Right atrium auricular region (tissue), 2 donors: Measurements from ENCODE around the gene CETP. TPM values are rescaled to one million over a fixed set of nuclear protein-coding genes. Genes with fewer than 3 reads are reported as not detected.
"Not testable (repeated sequence)": the region's sequence is repeated elsewhere in the genome, so short reads cannot be mapped to it uniquely, and the experiment has no call there.

Experiments
- DNase-seq: peaks from one replicate; pipeline ENCODE4 v3.0.0-alpha.2; 2019; ENCODE audit warnings: low spot score
- H3K27ac ChIP-seq, 2 donors: fragments of 200-600 bp; sonication (generic); 1 replicate in 1 of 2; 2 replicates in 1 of 2; pipeline ENCODE4 v1.5.1; 2016 to 2019
- H3K27me3 ChIP-seq, 2 donors: fragments of 200-600 bp; sonication (generic); one replicate each; pipeline versions ENCODE4 v1.5.1 to v1.6.0; 2017 to 2019
- H3K36me3 ChIP-seq: fragments of 200-600 bp; sonication (generic); one replicate; pipeline ENCODE4 v1.5.1; 2016
- H3K4me1 ChIP-seq, 2 donors: fragments of 200-600 bp; sonication (generic); one replicate each; pipeline versions ENCODE4 v1.5.1 to v1.6.0; 2017 to 2019
- H3K4me3 ChIP-seq, 2 donors: fragments of 200-600 bp; sonication (generic); 1 replicate in 1 of 2; 2 replicates in 1 of 2; pipeline ENCODE4 v1.5.1; 2017 to 2019; ENCODE audit warnings: mild to moderate bottlenecking in 1 of 2, moderate library complexity in 1 of 2
- H3K9me3 ChIP-seq, 2 donors: fragments of 200-600 bp; sonication (generic); one replicate each; pipeline ENCODE4 v1.5.1; 2019
- CTCF ChIP-seq, 2 donors: fragments of 200-600 bp; sonication (generic); IDR thresholded peaks; one replicate each; pipeline ENCODE4 v1.5.1; 2019; ENCODE audit warnings: antibody characterized with exemption in 2 of 2
- total RNA-seq, 2 donors: library from RNA; depleted of rRNA; stranded (reverse); fragments of >200 nt; gene quantifications; one replicate each; pipeline ENCODE4 v1.1.0, GENCODE V29; 2016

CETP gene
- total RNA-seq, 2 donors from 2014 or later = not detected

GRCh38 chr16:56984639-56985038 lies 22.9 kb downstream of the CETP start:
- Histone ChIP-seq H3K4me1 (peaks cover 0 to 32% of the 10 kb centered on the region in 2 donors), H3K9me3 (no peaks in the 10 kb centered on the region), H3K27me3 (no peaks in the 10 kb centered on the region), H3K27ac (no peak overlapping the region), H3K4me3 (no peak overlapping the region), H3K36me3 (no peaks in the 10 kb centered on the region)
- DNase-seq = no peak
- no peak for TF ChIP-seq CTCF (IDR thresholded peaks at IDR 0.05)

GRCh38 chr16:56985288-56985961 lies 23.7 kb downstream of the CETP start:
- H3K27me3 ChIP-seq = no peaks in the 10 kb centered on the region
- peak overlapping the region; percentile 59 to 76 for H3K27ac ChIP-seq
- TF ChIP-seq CTCF (IDR thresholded peaks at IDR 0.05) = no peak
- H3K4me1 ChIP-seq = peaks cover 0 to 38% of the 10 kb centered on the region in 2 donors
- H3K9me3 ChIP-seq = no peaks in the 10 kb centered on the region
- H3K36me3 ChIP-seq = no peaks in the 10 kb centered on the region
- H3K4me3 ChIP-seq = no peak overlapping the region
- peak; percentile 83 for DNase-seq

- peaks cover 0 to 43% of the 10 kb centered on the region in 2 donors for H3K4me1 ChIP-seq
Measured at GRCh38 chr16:56985962-56986360, 24.2 kb downstream of the CETP start.

GRCh38 chr16:56986361-56986760 lies 24.6 kb downstream of the CETP start:
- no peak overlapping the region for H3K4me3 ChIP-seq
- no peak for DNase-seq
- H3K27me3 ChIP-seq = no peaks in the 10 kb centered on the region
- no peaks in the 10 kb centered on the region for H3K9me3 ChIP-seq
- H3K4me1 ChIP-seq = peaks cover 0 to 43% of the 10 kb centered on the region in 2 donors
- TF ChIP-seq CTCF (IDR thresholded peaks at IDR 0.05) = no peak
- H3K36me3 ChIP-seq = no peaks in the 10 kb centered on the region
- H3K27ac ChIP-seq = peak overlapping the region; percentile 59 to 76

More at GRCh38 chr16:56985962-56986360, 24.2 kb downstream of the CETP start:
- no peak overlapping the region for H3K4me3 ChIP-seq
- DNase-seq = no peak
- H3K27me3 ChIP-seq = no peaks in the 10 kb centered on the region
- no peaks in the 10 kb centered on the region for H3K9me3 ChIP-seq
- H3K27ac ChIP-seq = peak overlapping the region; percentile 59 to 76
- TF ChIP-seq CTCF (IDR thresholded peaks at IDR 0.05) = no peak
- no peaks in the 10 kb centered on the region for H3K36me3 ChIP-seq

- Histone ChIP-seq H3K4me1 (peaks cover 0 to 44% of the 10 kb centered on the region in 2 donors), H3K27ac (peak overlapping the region in 1 of 2 donors; percentile 59)
- not testable (repeated sequence) for H3K27me3 ChIP-seq, DNase-seq, H3K4me3 ChIP-seq, H3K36me3 ChIP-seq, H3K9me3 ChIP-seq
Measured at GRCh38 chr16:56986908-56987307, 25.2 kb downstream of the CETP start.

GRCh38 chr16:56987692-56988091 lies 25.9 kb downstream of the CETP start:
- H3K27ac ChIP-seq = no peak overlapping the region
- peaks cover 0 to 50% of the 10 kb centered on the region in 2 donors for H3K4me1 ChIP-seq
- TF ChIP-seq CTCF (IDR thresholded peaks at IDR 0.05) = no peak

More at GRCh38 chr16:56987692-56988091, 25.9 kb downstream of the CETP start:
- H3K9me3 ChIP-seq = no peaks in the 10 kb centered on the region
- no peak for DNase-seq
- no peak overlapping the region for H3K4me3 ChIP-seq
- H3K36me3 ChIP-seq = no peaks in the 10 kb centered on the region
- no peaks in the 10 kb centered on the region for H3K27me3 ChIP-seq
